NCI-H2196 treated with DMSO at 0.1 percent for 48 hours (cell line): ENCODE results near the gene DDOST.
"Not testable (repeated sequence)": the region's sequence is repeated elsewhere in the genome, so short reads cannot be mapped to it uniquely, and the experiment has no call there.

Experiments
- DNase-seq: peaks from one replicate; lab custom pipeline; 2025; ENCODE audit not compliant: unreplicated experiment; lab: John Stamatoyannopoulos, UW

The DDOST gene

GRCh38 chr1:20625176-20626097 is 35.7 kb downstream of the DDOST start:
- DNase-seq = no peak

DNA sequence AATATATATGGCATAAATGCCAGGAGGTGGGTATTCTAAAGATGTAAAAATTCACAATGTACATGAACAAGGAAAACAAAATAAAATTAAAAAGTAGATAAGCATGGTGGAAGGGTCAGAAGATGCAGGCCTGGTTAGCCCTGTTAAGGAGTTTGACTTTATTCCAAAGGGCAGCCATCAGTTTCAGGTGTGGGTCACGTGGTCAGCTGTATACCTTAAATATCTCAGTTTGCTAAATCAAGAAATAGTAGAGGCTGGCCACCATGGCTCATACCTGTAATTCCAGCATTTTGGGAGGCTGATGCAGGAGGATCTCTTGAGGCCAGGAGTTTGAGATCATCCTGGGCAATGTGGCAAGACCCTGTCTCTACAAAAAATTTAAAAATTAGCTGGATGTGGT is 36.5 kb downstream of the DDOST start:
- DNase-seq = no peak

- no peak for DNase-seq
Measured at GRCh38 chr1:20621012-20621411, 40.2 kb downstream of the DDOST start.

- DNase-seq = no peak
Measured at GRCh38 chr1:20619999-20620398, 41.2 kb downstream of the DDOST start.

DNA sequence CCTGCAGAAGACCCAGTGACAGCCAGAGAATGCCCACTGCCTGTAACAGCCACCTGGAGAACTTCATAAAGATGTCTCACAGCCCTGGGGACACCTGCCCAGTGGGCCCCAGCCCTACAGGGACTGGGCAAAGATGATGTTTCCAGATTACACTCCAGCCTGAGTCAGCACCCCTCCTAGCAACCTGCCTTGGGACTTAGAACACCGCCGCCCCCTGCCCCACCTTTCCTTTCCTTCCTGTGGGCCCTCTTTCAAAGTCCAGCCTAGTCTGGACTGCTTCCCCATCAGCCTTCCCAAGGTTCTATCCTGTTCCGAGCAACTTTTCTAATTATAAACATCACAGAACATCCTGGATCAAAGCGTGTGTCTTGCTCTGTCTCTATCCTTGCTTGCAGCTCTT is 42.6 kb downstream of the DDOST start:
- DNase-seq = no peak

GRCh38 chr1:20616847-20617487 is 44.2 kb downstream of the DDOST start:
- DNase-seq = no peak

DNA sequence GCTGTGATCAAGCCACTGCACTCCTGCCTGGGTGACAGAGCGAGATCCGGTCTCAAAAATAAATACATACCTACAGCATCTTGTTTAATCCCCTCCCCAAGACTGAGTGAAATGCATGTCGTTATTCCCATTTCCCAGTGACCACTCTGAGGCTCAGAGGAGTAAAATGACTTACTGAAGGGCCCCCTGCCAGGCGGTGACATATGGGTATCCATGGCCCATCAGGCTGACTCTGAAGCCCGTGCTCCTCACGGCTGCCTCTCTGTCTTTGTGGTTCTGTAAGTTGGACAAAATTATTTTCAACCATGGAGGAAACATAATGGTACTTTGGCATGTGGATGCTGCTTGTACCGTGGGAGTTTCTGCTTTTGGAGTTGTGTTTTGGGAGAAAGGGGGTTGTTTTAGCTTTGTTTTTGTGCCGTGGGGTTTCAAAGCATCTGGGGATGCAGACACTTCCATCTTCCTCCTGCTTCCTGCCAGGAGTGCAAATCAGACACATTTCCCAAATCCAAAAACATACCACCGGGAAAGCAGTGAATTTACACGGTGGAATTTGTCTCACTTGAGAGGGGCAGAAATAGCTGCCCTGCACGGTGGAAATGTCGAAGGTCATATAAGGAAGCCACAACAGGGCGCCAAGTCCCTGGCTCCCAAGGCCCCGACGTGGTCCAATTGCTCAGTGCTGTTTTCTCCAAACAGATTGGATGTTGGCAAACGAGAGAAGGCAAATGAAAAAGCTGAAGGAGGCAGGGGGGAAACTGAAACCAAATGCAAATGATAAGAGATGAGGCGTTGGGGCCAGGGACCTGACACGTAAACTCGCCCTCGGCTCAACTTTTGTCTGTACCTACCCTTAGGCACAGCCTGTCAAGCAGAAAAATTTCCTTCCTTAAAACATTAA is 45.0 kb downstream of the DDOST start:
- DNase-seq = no peak

GRCh38 chr1:20614131-20614579 is 47.0 kb downstream of the DDOST start:
- DNase-seq = no peak

GRCh38 chr1:20612221-20612746 is 48.9 kb downstream of the DDOST start:
- no peak for DNase-seq

- DNase-seq = no peak
Measured at GRCh38 chr1:20611652-20612051, 49.5 kb downstream of the DDOST start.

GRCh38 chr1:20610970-20611369 is 50.2 kb downstream of the DDOST start:
- no peak for DNase-seq

- DNase-seq = no peak
Measured at GRCh38 chr1:20609541-20609940, 51.6 kb downstream of the DDOST start.

DNA sequence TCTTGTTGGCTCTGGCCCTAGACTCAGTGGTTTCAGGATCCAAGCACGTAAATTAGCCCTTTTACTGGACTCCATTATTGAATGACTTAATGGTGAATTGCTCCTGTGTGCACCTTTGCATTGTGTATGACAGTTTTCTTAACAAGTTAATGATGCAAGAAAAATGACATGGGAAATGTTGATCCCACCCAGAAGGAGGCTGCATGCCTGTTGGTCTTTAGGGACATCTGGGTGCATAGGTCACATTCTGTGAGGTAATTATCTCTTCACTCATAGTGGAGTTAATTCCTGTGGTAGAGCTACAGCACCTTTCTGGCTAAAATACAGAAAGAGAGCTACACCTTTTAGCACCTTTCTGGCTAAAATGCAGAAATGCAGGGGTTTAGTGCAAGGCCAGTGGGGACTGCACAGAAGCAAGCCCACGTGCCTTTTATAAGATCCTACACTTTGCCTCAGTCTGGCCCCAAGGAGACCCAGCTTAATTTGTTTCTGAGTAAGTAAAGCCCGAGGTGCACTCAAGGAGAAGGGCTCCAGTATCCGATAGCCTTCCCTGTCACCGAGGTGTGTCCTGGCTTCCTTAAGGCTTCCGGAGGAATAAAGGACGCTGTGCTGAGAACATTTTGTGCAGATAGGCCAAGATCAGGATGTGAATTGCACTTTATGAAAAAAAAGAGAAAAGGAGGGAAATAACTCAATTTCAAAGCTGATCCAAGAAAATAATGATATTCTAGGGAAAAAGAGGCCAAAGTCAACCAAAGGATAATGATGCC is 54.2 kb downstream of the DDOST start:
- DNase-seq = not testable (repeated sequence)

GRCh38 chr1:20604678-20605077 is 56.5 kb downstream of the DDOST start:
- DNase-seq = no peak

GRCh38 chr1:20603504-20604464 is 57.4 kb downstream of the DDOST start:
- no peak for DNase-seq

GRCh38 chr1:20602851-20603450 is 58.2 kb downstream of the DDOST start:
- no peak for DNase-seq
